HCT116 (cell line): Measurements from ENCODE around the gene ZNF784. TPM values are rescaled to one million over a fixed set of nuclear protein-coding genes. Genes with fewer than 3 reads are reported as not detected.

Experiments used
- ATAC-seq: fragments of 200-7000 bp; cut with Tn5 transposase; 2 replicates; pipeline ENCODE4 v1.9.1; 2020; ENCODE audit warnings: mild to moderate bottlenecking, moderate library complexity
- BruUV-seq: library from RNA; stranded (reverse); fragments of 400-500 nt; replicated peaks from 2 replicates; lab custom pipeline; 2021; lab: Mats Ljungman, UMichigan
- CTCF ChIA-PET: fragments of 300-600 bp; sonication (Branson Sonifier 250); formaldehyde crosslinking; loops from one replicate; lab custom pipeline; 2021; ENCODE audit warnings: antibody characterized with exemption; lab: Charles Lee
- POLR2A ChIA-PET: fragments of 300-600, 350-600 bp; sonication (Branson Sonifier 250); formaldehyde crosslinking; loops from one replicate; lab custom pipeline; 2021; ENCODE audit warnings: antibody characterized with exemption; lab: Charles Lee
- RAD21 ChIA-PET, 2 experiments: fragments of 300-600 bp; sonication (Branson Sonifier 250); formaldehyde crosslinking; loops; one replicate each; lab custom pipeline; 2023; ENCODE audit warnings: low total read pairs in 2 of 2; ENCODE audit not compliant: uncharacterized antibody in 2 of 2, unreplicated experiment in 2 of 2, low non-redundant PET in 1 of 2; lab: Charles Lee
- DNase-seq: peaks from one replicate; pipeline ENCODE4 v3.0.0-alpha.2; 2010; ENCODE audit warnings: low read depth, low spot score
- H2AFZ ChIP-seq: fragments of 200-600 bp; shearing (Covaris generic), sonication (generic); 2 replicates; pipeline ENCODE4 v1.6.1; 2017; ENCODE audit warnings: low read depth, mixed run types, mixed read lengths, antibody characterized with exemption, low read length; ENCODE audit not compliant: poor library complexity, severe bottlenecking
- H3K27ac ChIP-seq: 2 replicates; pipeline ENCODE4 v1.5.1; 2012; ENCODE audit warnings: low read depth, low read length
- H3K27me3 ChIP-seq: fragments of 200-600 bp; sonication (generic); 2 replicates; pipeline ENCODE4 v1.6.1; 2016; ENCODE audit warnings: mixed run types, low read length, mixed read lengths; ENCODE audit not compliant: insufficient read depth
- H3K36me3 ChIP-seq, 2 experiments: fragments of 200-500 bp in 1 of 2; fragments of 200-600 bp in 1 of 2; sonication (Bioruptor generic) in 1 of 2; sonication (generic) in 1 of 2; 2 replicates each; pipeline versions ENCODE4 v1.5.1 to v1.6.1; 2014 to 2016; ENCODE audit warnings: low read length in 2 of 2, inconsistent platforms in 1 of 2, mixed read lengths in 1 of 2, mixed run types in 1 of 2; ENCODE audit not compliant: insufficient read depth in 2 of 2, control insufficient read depth in 1 of 2
- H3K4me1 ChIP-seq, 2 experiments: fragments of 200-600 bp in 1 of 2; sonication (generic) in 1 of 2; 2 replicates each; pipeline versions ENCODE4 v1.5.1 to v1.6.1; 2012 to 2017; ENCODE audit warnings: low read length in 2 of 2, inconsistent platforms in 1 of 2, mild to moderate bottlenecking in 1 of 2, mixed read lengths in 1 of 2, mixed run types in 1 of 2, moderate library complexity in 1 of 2; ENCODE audit not compliant: insufficient read depth in 2 of 2, control insufficient read depth in 1 of 2
- H3K4me2 ChIP-seq: fragments of 200-600 bp; sonication (generic); 2 replicates; pipeline ENCODE4 v1.6.1; 2017; ENCODE audit warnings: mixed run types, low read length, mixed read lengths
- H3K4me3 ChIP-seq, 2 experiments: fragments of 200-600 bp in 1 of 2; sonication (generic) in 1 of 2; replicated peaks in 1 of 2; 2 replicates each; pipeline ENCODE4 v1.5.1; 2011 to 2016; ENCODE audit warnings: low read length in 2 of 2, control low read depth in 1 of 2, low read depth in 1 of 2, mild to moderate bottlenecking in 1 of 2, mixed read lengths in 1 of 2, mixed run types in 1 of 2
- H3K79me2 ChIP-seq: fragments of 200-600 bp; sonication (generic); 2 replicates; pipeline ENCODE4 v1.6.1; 2017; ENCODE audit warnings: mild to moderate bottlenecking, mixed run types, low read length, moderate library complexity, mixed read lengths; ENCODE audit not compliant: insufficient read depth
- H3K9ac ChIP-seq: fragments of 200-600 bp; sonication (generic); 2 replicates; pipeline ENCODE4 v1.6.1; 2016; ENCODE audit warnings: low read length, mixed read lengths
- H3K9me2 ChIP-seq: fragments of 200-600 bp; sonication (generic), shearing (Covaris generic); 2 replicates; pipeline ENCODE4 v1.6.1; 2017; ENCODE audit warnings: mixed run types, mild to moderate bottlenecking, moderate library complexity; ENCODE audit not compliant: insufficient read depth
- H3K9me3 ChIP-seq, 2 experiments: fragments of 200-500 bp in 1 of 2; fragments of 200-600 bp in 1 of 2; sonication (Bioruptor generic) in 1 of 2; sonication (generic) in 1 of 2; 2 replicates each; pipeline ENCODE4 v1.6.1; 2014 to 2017; ENCODE audit warnings: low read length in 2 of 2, mixed read lengths in 2 of 2, inconsistent platforms in 1 of 2, low read depth in 1 of 2, mild to moderate bottlenecking in 1 of 2, mixed run types in 1 of 2, moderate library complexity in 1 of 2; ENCODE audit not compliant: control insufficient read depth in 1 of 2, insufficient read depth in 1 of 2
- H4K20me1 ChIP-seq: fragments of 200-600 bp; sonication (generic), shearing (Covaris generic); 2 replicates; pipeline ENCODE4 v1.6.1; 2017; ENCODE audit warnings: mixed run types, mild to moderate bottlenecking, moderate library complexity; ENCODE audit not compliant: insufficient read depth
- EGR1 ChIP-seq: IDR thresholded peaks from 2 replicates; pipeline ENCODE4 v1.6.1; 2012; ENCODE audit warnings: low read depth
- ELF1 ChIP-seq: IDR thresholded peaks from 2 replicates; pipeline ENCODE4 v1.6.1; 2012; ENCODE audit warnings: low read depth, borderline replicate concordance
- JUND ChIP-seq: IDR thresholded peaks from 2 replicates; pipeline ENCODE4 v1.6.1; 2012
- POLR2A ChIP-seq: IDR thresholded peaks from 2 replicates; pipeline ENCODE4 v1.7.0; 2011; ENCODE audit warnings: borderline replicate concordance; ENCODE audit not compliant: insufficient read depth, insufficient read length; ENCODE audit errors: extremely low read depth
- POLR2AphosphoS5 ChIP-seq: IDR thresholded peaks from 2 replicates; pipeline ENCODE4 v1.6.1; 2011; ENCODE audit warnings: mild to moderate bottlenecking, low read depth, low read length, moderate library complexity
- RAD21 ChIP-seq: IDR thresholded peaks from 2 replicates; pipeline ENCODE4 v1.6.1; 2012; ENCODE audit warnings: low read depth, mild to moderate bottlenecking
- REST ChIP-seq: IDR thresholded peaks from 2 replicates; pipeline ENCODE4 v1.6.1; 2012; ENCODE audit warnings: low read depth
- SIN3A ChIP-seq: IDR thresholded peaks from 2 replicates; pipeline ENCODE4 v1.6.1; 2012; ENCODE audit warnings: low read depth
- SP1 ChIP-seq: IDR thresholded peaks from 2 replicates; pipeline ENCODE4 v1.6.1; 2012; ENCODE audit warnings: low read depth
- SRF ChIP-seq: IDR thresholded peaks from 2 replicates; pipeline ENCODE4 v1.6.1; 2012; ENCODE audit warnings: low read depth
- YY1 ChIP-seq: IDR thresholded peaks from 2 replicates; pipeline ENCODE4 v1.6.1; 2011; ENCODE audit warnings: low read length, low read depth, moderate library complexity, mild to moderate bottlenecking; ENCODE audit not compliant: insufficient replicate concordance; ENCODE audit errors: extremely low read depth
- ZFX ChIP-seq: fragments of 450-650 bp; IDR thresholded peaks from 2 replicates; pipeline ENCODE4 v1.6.1; 2017
- ZNF274 ChIP-seq: fragments of 200-500 bp; sonication (Bioruptor generic); IDR thresholded peaks from 2 replicates; pipeline ENCODE4 v1.6.1; 2014; ENCODE audit warnings: mild to moderate bottlenecking, low read depth, low read length, inconsistent platforms
- intact Hi-C: fragments of 100-400 bp; cut with micrococcal nuclease; formaldehyde crosslinking; loops from 2 replicates; pipeline ENCODE4 v1.10.0; 2022
- total RNA-seq: library from RNA; stranded (reverse); gene quantifications from one replicate; pipeline ENCODE4 v1.2.1, GENCODE V29; 2021; ENCODE audit not compliant: unreplicated experiment
- TF ChIP-seq, protein P1 (sequence below): IDR thresholded peaks from 2 replicates; pipeline ENCODE4 v1.6.1; 2012
- TF ChIP-seq, protein P2 (sequence below): IDR thresholded peaks from 2 replicates; pipeline ENCODE4 v1.6.1; 2012

ZNF784 gene
- total RNA-seq, 1 experiment from 2014 or later: 5.3 TPM

GRCh38 chr19:55600662-55601028, 23.7 kb downstream of the ZNF784 start:
- RAD21 ChIA-PET: no interaction called here
- no peaks in the 10 kb centered on the region for H3K9me2 ChIP-seq
- no peaks in the 10 kb centered on the region for H3K27me3 ChIP-seq
- POLR2A ChIA-PET: interaction anchor here (1.8 kb wide), 1 partner anchor 53 kb away, joined by 7 read pairs; the partner anchor contains the start of gene U2AF2
- no peaks in the 10 kb centered on the region for H3K9me3 ChIP-seq
- peak overlapping the region; percentile 83 for H3K27ac ChIP-seq
- H3K9ac ChIP-seq: peak overlapping the region; percentile 80
- no peak overlapping the region for H2AFZ ChIP-seq
- peaks cover 0 to 8% of the 10 kb centered on the region in 2 experiments; a peak in 3 of 4 replicates for H3K36me3 ChIP-seq
- no peak for ATAC-seq
- H4K20me1 ChIP-seq: no peaks in the 10 kb centered on the region
- CTCF ChIA-PET: interaction anchor here (2.5 kb wide), 1 partner anchor 31 kb away, joined by 14 read pairs; no protein-coding TSS in a partner anchor
- peaks cover 27 to 46% of the 10 kb centered on the region in 2 experiments for H3K4me1 ChIP-seq
- TF ChIP-seq POLR2AphosphoS5: peak; percentile 24; the same call in 1 of the 2 replicates
- TF ChIP-seq RAD21: no peak
- intact Hi-C loops: no loop called here
- no TSS peak for BruUV-seq
- peak overlapping the region; percentile 96 for H3K4me2 ChIP-seq
- H3K4me3 ChIP-seq: peak overlapping the region; percentile 56 to 67
- H3K79me2 ChIP-seq: peaks cover 5% of the 10 kb centered on the region
- DNase-seq: no peak

DNA sequence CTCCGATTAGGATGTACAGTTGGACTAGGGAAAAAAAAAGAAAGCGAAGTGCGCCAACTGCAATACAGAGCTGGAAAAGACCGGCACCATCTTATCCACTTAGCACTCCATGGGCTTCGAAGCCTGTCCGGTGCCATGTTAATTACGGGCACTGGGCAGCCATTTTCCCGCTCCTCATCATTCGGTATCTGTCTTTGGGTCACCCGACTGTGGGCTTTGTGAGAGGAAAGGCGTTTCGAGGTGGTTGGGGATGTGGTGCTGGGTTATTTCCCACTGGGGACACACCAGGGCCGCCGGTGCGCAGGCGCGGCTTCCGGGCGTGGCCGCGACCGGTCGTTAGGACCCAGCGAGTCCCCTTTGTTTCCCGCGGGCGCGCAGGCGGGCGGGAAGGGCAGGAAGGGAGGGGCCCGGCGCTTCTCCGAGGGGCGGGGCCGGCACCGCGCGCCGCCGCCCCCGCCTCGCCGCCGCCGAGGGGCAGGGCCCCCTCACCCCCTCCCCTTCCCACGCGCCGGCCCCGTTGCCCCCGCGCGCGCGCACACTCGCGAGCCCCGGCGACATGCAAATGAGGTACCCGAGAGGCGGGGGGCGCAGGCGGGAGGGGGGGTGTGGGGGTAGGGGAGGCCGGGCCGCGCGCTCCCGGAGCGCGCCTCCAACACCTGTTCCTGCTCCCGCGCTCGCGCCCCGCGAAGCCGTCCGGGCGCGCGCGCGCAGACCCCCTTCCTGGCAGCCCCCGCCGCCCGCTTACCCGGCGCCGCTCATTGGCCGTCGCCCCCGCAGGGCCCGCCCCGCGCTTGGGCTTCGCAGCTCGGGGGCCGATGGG, 24.3 kb downstream of the ZNF784 start, which contains the start of gene ZNF524:
Gene ZNF524 (plus strand): TSS at position 447 of the 820 bp plus-strand sequence. CDS start 1,825 bp downstream, outside the sequence.
- TF ChIP-seq ELF1 (no peak; the same call in 1 of the 2 replicates), EGR1 (peak; percentile 90), SP1 (peak; percentile 76), SRF (no peak; the same call in 1 of the 2 replicates), RAD21 (no peak), POLR2AphosphoS5 (peak; percentile 44; the same call in 1 of the 2 replicates), JUND (no peak), REST (no peak), ZNF274 (no peak), ZFX (no peak), SIN3A (0 out of 2 replicates have a peak, but pooled peaks have one; percentile 34), POLR2A (peak; percentile 50), YY1 (peak; percentile 90)
- TF ChIP-seq, protein P1, sequence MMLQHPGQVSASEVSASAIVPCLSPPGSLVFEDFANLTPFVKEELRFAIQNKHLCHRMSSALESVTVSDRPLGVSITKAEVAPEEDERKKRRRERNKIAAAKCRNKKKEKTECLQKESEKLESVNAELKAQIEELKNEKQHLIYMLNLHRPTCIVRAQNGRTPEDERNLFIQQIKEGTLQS: no peak
- TF ChIP-seq, protein P2, sequence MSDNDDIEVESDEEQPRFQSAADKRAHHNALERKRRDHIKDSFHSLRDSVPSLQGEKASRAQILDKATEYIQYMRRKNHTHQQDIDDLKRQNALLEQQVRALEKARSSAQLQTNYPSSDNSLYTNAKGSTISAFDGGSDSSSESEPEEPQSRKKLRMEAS: peak; percentile 72; the same call in 1 of the 2 replicates
- CTCF ChIA-PET: interaction anchor here (1.1 to 2.5 kb wide), 4 partner anchors 32 to 133 kb away, joined by 5 to 14 read pairs (median 6); no protein-coding TSS in a partner anchor
- ATAC-seq: peak; percentile 46

More for the DNA sequence above, 24.3 kb downstream of the ZNF784 start, which contains the start of gene ZNF524:
- H3K79me2 ChIP-seq: peaks cover 4% of the 10 kb centered on the region; the same call in 1 of the 2 replicates
- ChIA-PET POLR2A (interaction anchor here (0.8 to 1.8 kb wide), 9 partner anchors 9 to 124 kb away, joined by 3 to 9 read pairs (median 5); partner anchors contain the start of genes U2AF2, ZNF628 and ZNF784), RAD21 (interaction anchor here (0.6 kb wide), 2 partner anchors 20 to 85 kb away, joined by 3 read pairs; no protein-coding TSS in a partner anchor)
- no peaks in the 10 kb centered on the region for H3K9me3 ChIP-seq
- BruUV-seq: no TSS peak
- no peaks in the 10 kb centered on the region for H3K27me3 ChIP-seq
- H3K27ac ChIP-seq: peak within 1 kb of the TSS; percentile 83
- peak within 1 kb of the TSS; percentile 56 to 67 for H3K4me3 ChIP-seq
- peak within 1 kb of the TSS; percentile 80 for H3K9ac ChIP-seq
- no peaks in the 10 kb centered on the region for H3K9me2 ChIP-seq
- intact Hi-C loops: loop anchor here (1.0 kb wide), 1 partner anchor 24 kb away; the partner anchor contains the start of gene ZNF784
- H4K20me1 ChIP-seq: no peaks in the 10 kb centered on the region
- peak; percentile 82 for DNase-seq
- peak within 1 kb of the TSS; percentile 57 for H2AFZ ChIP-seq
- peak within 1 kb of the TSS; percentile 96 for H3K4me2 ChIP-seq
- peaks cover 27 to 45% of the 10 kb centered on the region in 2 experiments for H3K4me1 ChIP-seq
- peaks cover 3 to 14% of the 10 kb centered on the region in 2 experiments for H3K36me3 ChIP-seq
